Measurements from ENCODE around the gene LGSN. TPM values are rescaled to one million over a fixed set of nuclear protein-coding genes. Genes with fewer than 3 reads are reported as not detected.
A peak's percentile ranks its signal among the peaks of the same experiment; 100 is the strongest.

Gene LGSN
- total and polyA plus RNA-seq, 2 of the 13 experiments (the other 11 are each of a cell fraction or from before 2014, with no cell fraction given), result 0.13 to 0.63 TPM

GRCh38 chr6:63352544-63353285 lies 32.9 kb upstream of the LGSN start (continued):
- TF ChIP-seq PCBP2 (optimal IDR thresholded peaks at IDR 0.05; ENCODE audit: low read depth, low read length, poor library complexity, severe bottlenecking) (no peak), SOX6 (IDR thresholded peaks at IDR 0.05) (no peak), SOX6 (CRISPR knock-in tag; IDR thresholded peaks at IDR 0.05) (peak; percentile 44; the same call in 1 of the 2 replicates), BCL6 (CRISPR knock-in tag; IDR thresholded peaks at IDR 0.05) (peak; percentile 41), HINFP (CRISPR knock-in tag; IDR thresholded peaks at IDR 0.05; ENCODE audit: low read depth) (0 out of 2 replicates have a peak, but pooled peaks have one; percentile 39), MAX (IDR thresholded peaks at IDR 0.05) (0 out of 2 replicates have a peak, but pooled peaks have one; percentile 28), ZNF709 (CRISPR knock-in tag; IDR thresholded peaks at IDR 0.05) (0 out of 2 replicates have a peak, but pooled peaks have one; percentile 28), ZZZ3 (CRISPR knock-in tag; IDR thresholded peaks at IDR 0.05; ENCODE audit: borderline replicate concordance) (no peak), ZNF788 (CRISPR knock-in tag; IDR thresholded peaks at IDR 0.05; ENCODE audit: borderline replicate concordance) (no peak), IKZF4 (CRISPR knock-in tag; IDR thresholded peaks at IDR 0.05; ENCODE audit: borderline replicate concordance, low read depth, not compliant biosample characterization) (no peak), HMGXB3 (CRISPR knock-in tag; IDR thresholded peaks at IDR 0.05; ENCODE audit: borderline replicate concordance) (peak; percentile 68; the same call in 1 of the 2 replicates), TFDP2 (CRISPR knock-in tag; IDR thresholded peaks at IDR 0.05) (no peak), CBFB (CRISPR knock-in tag; IDR thresholded peaks at IDR 0.05) (no peak), ZFYVE20 (CRISPR knock-in tag; IDR thresholded peaks at IDR 0.05; ENCODE audit: borderline replicate concordance, low read depth) (no peak), PHF8 (CRISPR knock-in tag; IDR thresholded peaks at IDR 0.05) (peak; percentile 43; the same call in 1 of the 2 replicates), KDM2A (CRISPR knock-in tag; IDR thresholded peaks at IDR 0.05; ENCODE audit: borderline replicate concordance, low read depth) (0 out of 2 replicates have a peak, but pooled peaks have one; percentile 52), HNRNPL (IDR thresholded peaks at IDR 0.05; ENCODE audit: low read depth, low read length) (no peak), ZHX1 (CRISPR knock-in tag; IDR thresholded peaks at IDR 0.05; ENCODE audit: low read depth) (no peak), FOXA3 (CRISPR knock-in tag; IDR thresholded peaks at IDR 0.05) (peak; percentile 40; the same call in 1 of the 2 replicates)

Measured in HepG2 (cell line).